Gastrocnemius medialis (tissue), 4 donors: ENCODE results near the gene TBC1D8. TPM values are rescaled to one million over a fixed set of nuclear protein-coding genes. Genes with fewer than 3 reads are reported as not detected.

ENCODE experiments used
- ATAC-seq, 2 donors: fragments of 150-250 bp; one replicate each; pipeline ENCODE4 v1.9.1; 2016
- DNase-seq, 2 donors: peaks; one replicate each; pipeline ENCODE4 v3.0.0-alpha.2; 2019
- H3K27ac ChIP-seq, 4 donors: fragments of 200-600 bp; sonication (generic); 1 replicate in 1 of 4; 2 replicates in 3 of 4; pipeline ENCODE4 v1.5.1; 2016 to 2018; ENCODE audit warnings: mild to moderate bottlenecking in 2 of 4, moderate library complexity in 1 of 4
- H3K27me3 ChIP-seq, 3 donors: fragments of 200-600 bp; sonication (generic) in 2 of 3; 1 replicate in 1 of 3; 2 replicates in 2 of 3; pipeline versions ENCODE4 v1.5.1 to v1.6.0; 2016 to 2019; ENCODE audit warnings: mild to moderate bottlenecking in 1 of 3, moderate library complexity in 1 of 3
- H3K36me3 ChIP-seq, 2 donors: fragments of 200-600 bp; sonication (generic) in 1 of 2; one replicate each; pipeline ENCODE4 v1.5.1; 2017 to 2018
- H3K4me1 ChIP-seq, 2 donors: fragments of 200-600 bp; sonication (generic) in 1 of 2; one replicate each; pipeline ENCODE4 v1.5.1; 2016 to 2017; ENCODE audit warnings: mild to moderate bottlenecking in 2 of 2
- H3K4me3 ChIP-seq, 4 donors: fragments of 200-600 bp; sonication (generic) in 3 of 4; 1 replicate in 1 of 4; 2 replicates in 3 of 4; pipeline ENCODE4 v1.5.1; 2016 to 2019; ENCODE audit warnings: mild to moderate bottlenecking in 2 of 4
- H3K9me3 ChIP-seq, 3 donors: fragments of 200-600 bp; sonication (generic) in 2 of 3; 1 replicate in 1 of 3; 2 replicates in 2 of 3; pipeline ENCODE4 v1.5.1; 2016 to 2019
- CTCF ChIP-seq, 5 experiments: fragments of 450-650 bp in 3 of 5; fragments of 200-600 bp in 2 of 5; sonication (generic) in 2 of 5; IDR thresholded peaks in 4 of 5; conservative IDR thresholded peaks in 1 of 5; 1 replicate in 4 of 5; 2 replicates in 1 of 5; pipeline ENCODE4 v1.5.1; 2016 to 2019; ENCODE audit warnings: antibody characterized with exemption in 5 of 5, mild to moderate bottlenecking in 3 of 5, moderate library complexity in 3 of 5
- POLR2A ChIP-seq, 2 donors: fragments of 450-650 bp; IDR thresholded peaks; one replicate each; pipeline ENCODE4 v1.6.1; 2017; ENCODE audit warnings: antibody characterized with exemption in 2 of 2, mild to moderate bottlenecking in 2 of 2, moderate library complexity in 2 of 2
- in situ Hi-C, 4 donors: fragments of 200-750 bp; cut with MboI; loops; one replicate each; pipeline versions ENCODE4 v1.15.0 to v1.8.0; 2017; ENCODE audit warnings: low sequenced_read_pairs in 4 of 4
- intact Hi-C: fragments of 100-400 bp; cut with DNase I; formaldehyde crosslinking; loops from one replicate; pipeline ENCODE4 v1.15.1; 2023; ENCODE audit warnings: low total_unique reads
- total RNA-seq, 4 donors: library from RNA; depleted of rRNA; stranded (reverse); fragments of >200 nt; gene quantifications; one replicate each; pipeline versions ENCODE4 v1.1.0 to v1.2.3, GENCODE V29; 2016

Gene TBC1D8
- total RNA-seq, 4 donors from 2014 or later = 103 to 298 (median 201) TPM

- Histone ChIP-seq H3K4me1 (no peaks in the 10 kb centered on the region), H3K27ac (no peak overlapping the region), H3K27me3 (no peaks in the 10 kb centered on the region), H3K9me3 (no peaks in the 10 kb centered on the region), H3K36me3 (peaks cover 0 to 30% of the 10 kb centered on the region in 2 donors), H3K4me3 (no peak overlapping the region)
- no peak for DNase-seq
- ATAC-seq = no peak
- no peak for TF ChIP-seq POLR2A (IDR thresholded peaks at IDR 0.05)
- no peak for TF ChIP-seq CTCF (IDR thresholded peaks at IDR 0.05 in 4 of 5, conservative IDR thresholded peaks at IDR 0.05 in 1 of 5)
- in situ Hi-C loops = no loop called here
- intact Hi-C loops = no loop called here
These were observed 172.5 kb downstream of the TBC1D8 start for GRCh38 chr2:100978582-100979191.

GRCh38 chr2:100977511-100977910 lies 173.7 kb downstream of the TBC1D8 start:
- ATAC-seq (no peak), DNase-seq (no peak)
- no peak for TF ChIP-seq POLR2A (IDR thresholded peaks at IDR 0.05)
- no peak for TF ChIP-seq CTCF (IDR thresholded peaks at IDR 0.05 in 4 of 5, conservative IDR thresholded peaks at IDR 0.05 in 1 of 5)
- in situ Hi-C loops = no loop called here
- Histone ChIP-seq H3K27ac (no peak overlapping the region), H3K4me3 (no peak overlapping the region), H3K4me1 (no peaks in the 10 kb centered on the region), H3K9me3 (no peaks in the 10 kb centered on the region), H3K36me3 (peaks cover 0 to 38% of the 10 kb centered on the region in 2 donors), H3K27me3 (no peaks in the 10 kb centered on the region)
- intact Hi-C loops = no loop called here

- H3K27me3 ChIP-seq = no peaks in the 10 kb centered on the region
- H3K4me3 ChIP-seq = no peak overlapping the region
- no peak for TF ChIP-seq CTCF (IDR thresholded peaks at IDR 0.05 in 4 of 5, conservative IDR thresholded peaks at IDR 0.05 in 1 of 5)
- no peak for TF ChIP-seq POLR2A (IDR thresholded peaks at IDR 0.05)
- peaks cover 0 to 42% of the 10 kb centered on the region in 2 donors for H3K36me3 ChIP-seq
- intact Hi-C loops = no loop called here
- no peak overlapping the region for H3K27ac ChIP-seq
- no peaks in the 10 kb centered on the region for H3K4me1 ChIP-seq
- in situ Hi-C loops = no loop called here
- ATAC-seq (no peak), DNase-seq (no peak)
- H3K9me3 ChIP-seq = no peaks in the 10 kb centered on the region
These were observed 174.4 kb downstream of the TBC1D8 start for GRCh38 chr2:100976645-100977391.

- TF ChIP-seq CTCF (IDR thresholded peaks at IDR 0.05 in 4 of 5, conservative IDR thresholded peaks at IDR 0.05 in 1 of 5) (no peak), POLR2A (IDR thresholded peaks at IDR 0.05) (no peak)
- Histone ChIP-seq H3K4me3 (no peak overlapping the region), H3K4me1 (no peaks in the 10 kb centered on the region), H3K27ac (no peak overlapping the region), H3K9me3 (no peaks in the 10 kb centered on the region), H3K27me3 (no peaks in the 10 kb centered on the region), H3K36me3 (peaks cover 0 to 46% of the 10 kb centered on the region in 2 donors)
- ATAC-seq (no peak), DNase-seq (no peak)
- in situ Hi-C loops = no loop called here
- intact Hi-C loops = no loop called here
These were observed 175.1 kb downstream of the TBC1D8 start for GRCh38 chr2:100976061-100976460.
